ENCODE data around the gene RAB6B. TPM values are rescaled to one million over a fixed set of nuclear protein-coding genes. Genes with fewer than 3 reads are reported as not detected.

Gene RAB6B
- total and polyA plus RNA-seq, 4 donors = 1.8 to 5.1 (median 3.2) TPM

GRCh38 chr3:133862161-133862560, 33.5 kb downstream of the RAB6B start:
- H3K4me3 ChIP-seq = no peak overlapping the region
- no peaks in the 10 kb centered on the region for H3K9me3 ChIP-seq (ENCODE audit: control insufficient read depth in 4 of 4, insufficient read depth in 3 of 4, low read length in 3 of 4)
- TF ChIP-seq CTCF (IDR thresholded peaks at IDR 0.05; ENCODE audit: control extremely low read depth, extremely low read depth) = no peak
- H3K9ac ChIP-seq (ENCODE audit: insufficient read depth in 1 of 2, low read length in 2 of 2) = no peak overlapping the region
- H3K4me1 ChIP-seq (ENCODE audit: control insufficient read depth in 5 of 5, insufficient read depth in 5 of 5, low read length in 5 of 5) = no peaks in the 10 kb centered on the region
- 82 to 91% methylated on average over 4 of the region's 4 CpGs for WGBS, 2 donors
- H3K36me3 ChIP-seq (ENCODE audit: control insufficient read depth in 4 of 4, insufficient read depth in 4 of 4, low read length in 4 of 4) = no peaks in the 10 kb centered on the region
- no peak for DNase-seq
- no peak overlapping the region for H3K27ac ChIP-seq (ENCODE audit: low read depth in 1 of 2, low read length in 1 of 2)
- no peak for ATAC-seq (ENCODE audit: insufficient read depth, low FRiP score)
- no peaks in the 10 kb centered on the region for H3K27me3 ChIP-seq (ENCODE audit: control insufficient read depth in 3 of 3, insufficient read depth in 3 of 3, low read length in 2 of 3)

- TF ChIP-seq CTCF (IDR thresholded peaks at IDR 0.05; ENCODE audit: control extremely low read depth, extremely low read depth) = no peak
These were observed 35.2 kb downstream of the RAB6B start for GRCh38 chr3:133860519-133860918.

GRCh38 chr3:133859381-133860234, 36.1 kb downstream of the RAB6B start:
- Histone ChIP-seq H3K27me3 (ENCODE audit: control insufficient read depth in 3 of 3, insufficient read depth in 3 of 3, low read length in 2 of 3) (no peaks in the 10 kb centered on the region), H3K4me1 (ENCODE audit: control insufficient read depth in 5 of 5, insufficient read depth in 5 of 5, low read length in 5 of 5) (no peaks in the 10 kb centered on the region), H3K36me3 (ENCODE audit: control insufficient read depth in 4 of 4, insufficient read depth in 4 of 4, low read length in 4 of 4) (no peaks in the 10 kb centered on the region), H3K4me3 (no peak overlapping the region), H3K9me3 (ENCODE audit: control insufficient read depth in 4 of 4, insufficient read depth in 3 of 4, low read length in 3 of 4) (no peaks in the 10 kb centered on the region), H3K27ac (ENCODE audit: low read depth in 1 of 2, low read length in 1 of 2) (no peak overlapping the region), H3K9ac (ENCODE audit: insufficient read depth in 1 of 2, low read length in 2 of 2) (no peak overlapping the region)
- WGBS, 2 donors = 88 to 92% methylated on average over 12 of the region's 12 CpGs
- ATAC-seq (ENCODE audit: insufficient read depth, low FRiP score) = no peak
- TF ChIP-seq CTCF (IDR thresholded peaks at IDR 0.05; ENCODE audit: control extremely low read depth, extremely low read depth) = no peak
- no peak for DNase-seq

More at GRCh38 chr3:133860519-133860918, 35.2 kb downstream of the RAB6B start:
- no peak for DNase-seq
- no peak overlapping the region for H3K27ac ChIP-seq (ENCODE audit: low read depth in 1 of 2, low read length in 1 of 2)
- ATAC-seq (ENCODE audit: insufficient read depth, low FRiP score) = no peak
- H3K4me3 ChIP-seq = no peak overlapping the region
- H3K36me3 ChIP-seq (ENCODE audit: control insufficient read depth in 4 of 4, insufficient read depth in 4 of 4, low read length in 4 of 4) = no peaks in the 10 kb centered on the region
- no peaks in the 10 kb centered on the region for H3K4me1 ChIP-seq (ENCODE audit: control insufficient read depth in 5 of 5, insufficient read depth in 5 of 5, low read length in 5 of 5)
- 92 to 94% methylated on average over 5 of the region's 5 CpGs for WGBS, 2 donors
- H3K9me3 ChIP-seq (ENCODE audit: control insufficient read depth in 4 of 4, insufficient read depth in 3 of 4, low read length in 3 of 4) = no peaks in the 10 kb centered on the region
- H3K9ac ChIP-seq (ENCODE audit: insufficient read depth in 1 of 2, low read length in 2 of 2) = no peak overlapping the region
- H3K27me3 ChIP-seq (ENCODE audit: control insufficient read depth in 3 of 3, insufficient read depth in 3 of 3, low read length in 2 of 3) = no peaks in the 10 kb centered on the region
